HEK293 (cell line): Measurements from ENCODE around the gene GTF2A1L.

ENCODE experiments used
- SP7 ChIP-seq: fragments of 450-650 bp; formaldehyde crosslinking; IDR thresholded peaks from 2 replicates; pipeline ENCODE4 v1.5.1; 2016; ENCODE audit warnings: missing biosample characterization, missing genetic modification characterization
- TCF7L2 ChIP-seq: IDR thresholded peaks from 2 replicates; pipeline ENCODE4 v1.6.1; 2011; ENCODE audit warnings: low read depth, mild to moderate bottlenecking, inconsistent platforms, low read length, moderate library complexity, borderline replicate concordance
- ZBTB17 ChIP-seq: fragments of 450-650 bp; formaldehyde crosslinking; IDR thresholded peaks from 2 replicates; pipeline ENCODE4 v1.5.1; 2016; ENCODE audit warnings: missing biosample characterization, missing genetic modification characterization
- ZFP41 ChIP-seq: fragments of 450-650 bp; formaldehyde crosslinking; IDR thresholded peaks from 2 replicates; pipeline ENCODE4 v1.5.1; 2016; ENCODE audit warnings: missing biosample characterization, missing genetic modification characterization, borderline replicate concordance
- TF ChIP-seq, protein P1 (sequence below): fragments of 450-650 bp; formaldehyde crosslinking; IDR thresholded peaks from 2 replicates; pipeline ENCODE4 v1.5.1; 2016; ENCODE audit warnings: missing biosample characterization, missing genetic modification characterization
- TF ChIP-seq, protein P2 (sequence below): fragments of 450-650 bp; formaldehyde crosslinking; IDR thresholded peaks from 2 replicates; pipeline ENCODE4 v1.5.1; 2017; ENCODE audit warnings: missing biosample characterization, missing genetic modification characterization
- TF ChIP-seq, protein P3 (sequence below): fragments of 450-650 bp; formaldehyde crosslinking; IDR thresholded peaks from 2 replicates; pipeline ENCODE4 v1.5.1; 2016; ENCODE audit warnings: missing biosample characterization, missing genetic modification characterization

DNA sequence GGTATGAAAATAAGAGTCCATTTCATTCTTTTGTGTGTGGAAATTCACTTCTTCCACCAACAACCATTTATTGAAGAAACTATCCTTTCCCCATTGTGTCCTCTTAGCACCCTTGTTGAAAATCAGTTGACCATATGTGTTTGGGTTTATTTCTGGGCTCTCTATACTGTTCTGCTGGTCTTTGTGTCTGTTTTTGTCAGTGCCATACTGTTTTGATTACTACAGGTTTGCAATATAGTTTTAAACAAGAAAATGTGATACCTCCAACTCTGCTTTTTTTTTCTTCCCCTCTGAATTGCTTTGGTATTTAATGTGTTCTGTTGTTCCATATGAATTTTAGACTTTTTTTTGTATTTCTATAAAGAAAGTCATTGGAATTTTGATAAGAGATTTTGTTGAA lies 8.4 kb downstream of the GTF2A1L start:
- TF ChIP-seq, protein P1, sequence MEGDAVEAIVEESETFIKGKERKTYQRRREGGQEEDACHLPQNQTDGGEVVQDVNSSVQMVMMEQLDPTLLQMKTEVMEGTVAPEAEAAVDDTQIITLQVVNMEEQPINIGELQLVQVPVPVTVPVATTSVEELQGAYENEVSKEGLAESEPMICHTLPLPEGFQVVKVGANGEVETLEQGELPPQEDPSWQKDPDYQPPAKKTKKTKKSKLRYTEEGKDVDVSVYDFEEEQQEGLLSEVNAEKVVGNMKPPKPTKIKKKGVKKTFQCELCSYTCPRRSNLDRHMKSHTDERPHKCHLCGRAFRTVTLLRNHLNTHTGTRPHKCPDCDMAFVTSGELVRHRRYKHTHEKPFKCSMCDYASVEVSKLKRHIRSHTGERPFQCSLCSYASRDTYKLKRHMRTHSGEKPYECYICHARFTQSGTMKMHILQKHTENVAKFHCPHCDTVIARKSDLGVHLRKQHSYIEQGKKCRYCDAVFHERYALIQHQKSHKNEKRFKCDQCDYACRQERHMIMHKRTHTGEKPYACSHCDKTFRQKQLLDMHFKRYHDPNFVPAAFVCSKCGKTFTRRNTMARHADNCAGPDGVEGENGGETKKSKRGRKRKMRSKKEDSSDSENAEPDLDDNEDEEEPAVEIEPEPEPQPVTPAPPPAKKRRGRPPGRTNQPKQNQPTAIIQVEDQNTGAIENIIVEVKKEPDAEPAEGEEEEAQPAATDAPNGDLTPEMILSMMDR (tag by site-specific recombination), result no peak
- no peak for TF ChIP-seq ZFP41 (tag by site-specific recombination)
- TF ChIP-seq, protein P2, sequence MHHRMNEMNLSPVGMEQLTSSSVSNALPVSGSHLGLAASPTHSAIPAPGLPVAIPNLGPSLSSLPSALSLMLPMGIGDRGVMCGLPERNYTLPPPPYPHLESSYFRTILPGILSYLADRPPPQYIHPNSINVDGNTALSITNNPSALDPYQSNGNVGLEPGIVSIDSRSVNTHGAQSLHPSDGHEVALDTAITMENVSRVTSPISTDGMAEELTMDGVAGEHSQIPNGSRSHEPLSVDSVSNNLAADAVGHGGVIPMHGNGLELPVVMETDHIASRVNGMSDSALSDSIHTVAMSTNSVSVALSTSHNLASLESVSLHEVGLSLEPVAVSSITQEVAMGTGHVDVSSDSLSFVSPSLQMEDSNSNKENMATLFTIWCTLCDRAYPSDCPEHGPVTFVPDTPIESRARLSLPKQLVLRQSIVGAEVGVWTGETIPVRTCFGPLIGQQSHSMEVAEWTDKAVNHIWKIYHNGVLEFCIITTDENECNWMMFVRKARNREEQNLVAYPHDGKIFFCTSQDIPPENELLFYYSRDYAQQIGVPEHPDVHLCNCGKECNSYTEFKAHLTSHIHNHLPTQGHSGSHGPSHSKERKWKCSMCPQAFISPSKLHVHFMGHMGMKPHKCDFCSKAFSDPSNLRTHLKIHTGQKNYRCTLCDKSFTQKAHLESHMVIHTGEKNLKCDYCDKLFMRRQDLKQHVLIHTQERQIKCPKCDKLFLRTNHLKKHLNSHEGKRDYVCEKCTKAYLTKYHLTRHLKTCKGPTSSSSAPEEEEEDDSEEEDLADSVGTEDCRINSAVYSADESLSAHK (tag by site-specific recombination), result no peak
- no peak for TF ChIP-seq SP7 (tag by site-specific recombination)
- TF ChIP-seq, protein P3, sequence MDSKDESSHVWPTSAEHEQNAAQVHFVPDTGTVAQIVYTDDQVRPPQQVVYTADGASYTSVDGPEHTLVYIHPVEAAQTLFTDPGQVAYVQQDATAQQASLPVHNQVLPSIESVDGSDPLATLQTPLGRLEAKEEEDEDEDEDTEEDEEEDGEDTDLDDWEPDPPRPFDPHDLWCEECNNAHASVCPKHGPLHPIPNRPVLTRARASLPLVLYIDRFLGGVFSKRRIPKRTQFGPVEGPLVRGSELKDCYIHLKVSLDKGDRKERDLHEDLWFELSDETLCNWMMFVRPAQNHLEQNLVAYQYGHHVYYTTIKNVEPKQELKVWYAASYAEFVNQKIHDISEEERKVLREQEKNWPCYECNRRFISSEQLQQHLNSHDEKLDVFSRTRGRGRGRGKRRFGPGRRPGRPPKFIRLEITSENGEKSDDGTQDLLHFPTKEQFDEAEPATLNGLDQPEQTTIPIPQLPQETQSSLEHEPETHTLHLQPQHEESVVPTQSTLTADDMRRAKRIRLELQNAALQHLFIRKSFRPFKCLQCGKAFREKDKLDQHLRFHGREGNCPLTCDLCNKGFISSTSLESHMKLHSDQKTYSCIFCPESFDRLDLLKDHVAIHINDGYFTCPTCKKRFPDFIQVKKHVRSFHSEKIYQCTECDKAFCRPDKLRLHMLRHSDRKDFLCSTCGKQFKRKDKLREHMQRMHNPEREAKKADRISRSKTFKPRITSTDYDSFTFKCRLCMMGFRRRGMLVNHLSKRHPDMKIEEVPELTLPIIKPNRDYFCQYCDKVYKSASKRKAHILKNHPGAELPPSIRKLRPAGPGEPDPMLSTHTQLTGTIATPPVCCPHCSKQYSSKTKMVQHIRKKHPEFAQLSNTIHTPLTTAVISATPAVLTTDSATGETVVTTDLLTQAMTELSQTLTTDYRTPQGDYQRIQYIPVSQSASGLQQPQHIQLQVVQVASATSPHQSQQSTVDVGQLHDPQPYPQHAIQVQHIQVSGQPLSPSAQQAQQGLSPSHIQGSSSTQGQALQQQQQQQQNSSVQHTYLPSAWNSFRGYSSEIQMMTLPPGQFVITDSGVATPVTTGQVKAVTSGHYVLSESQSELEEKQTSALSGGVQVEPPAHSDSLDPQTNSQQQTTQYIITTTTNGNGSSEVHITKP (tag by site-specific recombination), result no peak
- no peak for TF ChIP-seq ZBTB17 (tag by site-specific recombination)
- TF ChIP-seq TCF7L2, result no peak
